Heart left ventricle (tissue), 16 donors: ENCODE results near the gene KCNJ12. TPM values are rescaled to one million over a fixed set of nuclear protein-coding genes. Genes with fewer than 3 reads are reported as not detected.

ENCODE experiments used
- ATAC-seq, 4 donors: fragments of 200-7000 bp; cut with Tn5 transposase; one replicate each; pipeline ENCODE4 v1.9.1; 2020 to 2022; ENCODE audit warnings: moderate library complexity in 4 of 4, mild to moderate bottlenecking in 3 of 4, moderate number of reproducible peaks in 1 of 4
- DNase-seq, 5 donors: peaks; one replicate each; pipeline ENCODE4 v3.0.0-alpha.2; 2020
- H3K27ac ChIP-seq, 12 donors: fragments of 200-600 bp; sonication (generic) in 4 of 12; one replicate each; pipeline versions ENCODE4 v1.5.0 to v1.8.0; 2016 to 2022; ENCODE audit warnings: mild to moderate bottlenecking in 2 of 12
- H3K27me3 ChIP-seq, 9 donors: fragments of 200-600 bp; sonication (generic) in 2 of 9; one replicate each; pipeline versions ENCODE4 v1.5.1 to v1.8.0; 2016 to 2022; ENCODE audit warnings: mild to moderate bottlenecking in 3 of 9
- H3K36me3 ChIP-seq, 9 donors: fragments of 200-600 bp; sonication (generic) in 2 of 9; one replicate each; pipeline versions ENCODE4 v1.5.0 to v1.8.0; 2018 to 2022; ENCODE audit warnings: mild to moderate bottlenecking in 2 of 9
- H3K4me1 ChIP-seq, 12 donors: fragments of 200-600 bp; sonication (generic) in 4 of 12; one replicate each; pipeline versions ENCODE4 v1.5.0 to v1.8.0; 2016 to 2022; ENCODE audit warnings: mild to moderate bottlenecking in 3 of 12
- H3K4me3 ChIP-seq, 12 donors: fragments of 200-600 bp; sonication (generic) in 4 of 12; one replicate each; pipeline versions ENCODE4 v1.5.0 to v1.8.0; 2017 to 2022; ENCODE audit warnings: mild to moderate bottlenecking in 9 of 12, moderate library complexity in 4 of 12
- H3K9me3 ChIP-seq, 12 donors: fragments of 200-600 bp; sonication (generic) in 4 of 12; one replicate each; pipeline versions ENCODE4 v1.5.0 to v1.8.0; 2016 to 2022; ENCODE audit warnings: mild to moderate bottlenecking in 1 of 12
- POLR2A ChIP-seq, 2 donors: fragments of 450-650 bp; IDR thresholded peaks; one replicate each; pipeline ENCODE4 v1.6.1; 2017; ENCODE audit warnings: antibody characterized with exemption in 2 of 2, mild to moderate bottlenecking in 2 of 2, moderate library complexity in 2 of 2
- WGBS, 4 donors: extraction: QIAGEN DNeasy Blood & Tissue Kit in 2 of 4; methylation state at CpG; one replicate each; pipeline versions ENCODE4 v1.1.5 to v1.1.7; 2013 to 2018; 5-methylcytosine and 5-hydroxymethylcytosine counted together
- intact Hi-C, 10 donors: fragments of 100-400 bp; cut with DNase I; formaldehyde crosslinking; loops; one replicate each; pipeline versions ENCODE4 v1.11.1 to v1.14.2; 2022
- polyA plus RNA-seq, 2 donors: library from polyadenylated mRNA; stranded (reverse); fragments of 200-250 nt; gene quantifications; one replicate each; pipeline ENCODE4 v1.2.3, GENCODE V29; 2013
- total RNA-seq, 9 donors: library from RNA; depleted of rRNA in 2 of 9; stranded (reverse); fragments of >200 nt in 2 of 9; fragmentation: NEBNext Ultra II Directional in 3 of 9; extraction: Animal tissue kit (Norgen Biotek cat#: 25700) in 3 of 9; gene quantifications; one replicate each; pipeline versions ENCODE4 v1.1.0 to v1.2.4, GENCODE V29; 2016 to 2023
- TF ChIP-seq, protein P1 (sequence below), 12 donors: fragments of 200-600 bp; sonication (generic) in 4 of 12; IDR thresholded peaks; one replicate each; pipeline versions ENCODE4 v1.5.0 to v1.8.0; 2018 to 2022; ENCODE audit warnings: antibody characterized with exemption in 12 of 12, mild to moderate bottlenecking in 5 of 12
- donor health status: ischemic (EF 13 %, LVEDD 7.1; RV severe dilation, severe dysfunction).
- donor health status: healthy with polysubstance abuse.
- donor health status: DM: no; HTN: yes; CAD: no.
- donor health status: DM: no; HTN: no; CAD: no.
- donor health status: ischemic (EF 25% LVEDD 6.9; RV normal size, moderate dysfunction).
- donor health status: ischemic (EF 25% LVEDD 5.7; RV mildly dilated, moderate dysfunction).
- donor health status: healthy.
- donor health status: DM: yes; HTN: yes; CAD: no.
- donor health status: ischemic (EF 35%, LVEDD 5.7; RV mildly dilated, moderate dysfunction).
- donor health status: nonischemic (EF 11% LVEDD 7.7; RV severe dilation, severe dysfunction).
- donor health status: DM: yes; HTN: yes; CAD: no.
- donor health status: PGD.
- donor health status: ischemic (EF 29% LVEDD 5.4; RV normal size, mild dysfunction).
- donor health status: nonischemic (EF 23%, LVEDD 6.1; RV moderate dilation, normal function).

KCNJ12 gene
- total and polyA plus RNA-seq, 11 donors = 6.6 to 24.2 (median 9.0) TPM

DNA sequence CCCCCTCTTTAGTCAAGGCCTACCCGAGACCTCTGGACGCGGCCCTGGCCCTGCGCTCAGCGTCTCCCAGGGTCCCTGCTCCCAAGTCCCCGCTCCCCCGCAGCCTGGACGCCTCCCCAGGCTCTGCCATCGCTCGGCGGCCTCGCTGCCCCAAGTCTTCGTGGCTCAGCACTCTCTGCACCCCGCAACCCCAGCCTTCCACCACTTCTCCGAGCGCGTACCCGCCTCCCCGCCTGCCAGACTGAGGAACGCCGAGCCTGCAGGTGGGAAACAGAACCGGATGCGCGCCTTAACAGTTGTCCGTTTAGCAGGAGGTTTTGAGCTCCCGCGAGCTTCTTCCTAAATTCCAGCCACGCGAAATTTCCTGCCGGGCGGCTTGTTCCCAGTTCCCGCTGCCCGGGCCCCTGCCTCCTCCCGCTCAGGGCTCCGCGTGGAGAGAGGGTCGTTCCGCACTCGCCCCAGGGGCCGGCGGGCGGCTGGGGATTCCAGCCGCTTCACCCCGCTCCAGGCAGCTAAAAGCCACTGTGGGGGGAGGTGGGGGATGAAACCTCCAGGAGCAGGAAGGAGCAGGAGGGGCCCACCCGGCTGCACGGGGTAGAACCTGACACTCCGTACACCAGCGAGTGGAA lies 87.7 kb downstream of the KCNJ12 start:
- DNase-seq (no peak), ATAC-seq (peak in 1 of 4 donors; percentile 7)
- Histone ChIP-seq H3K4me3 (peak overlapping the region in 8 of 12 donors; percentile 4 to 40 (median 18)), H3K36me3 (no peaks in the 10 kb centered on the region), H3K27me3 (peaks cover 0 to 10% (median 0%) of the 10 kb centered on the region in 9 donors), H3K9me3 (no peaks in the 10 kb centered on the region), H3K4me1 (peaks cover 0 to 12% (median 4%) of the 10 kb centered on the region in 12 donors), H3K27ac (no peak overlapping the region)
- TF ChIP-seq, protein P1, sequence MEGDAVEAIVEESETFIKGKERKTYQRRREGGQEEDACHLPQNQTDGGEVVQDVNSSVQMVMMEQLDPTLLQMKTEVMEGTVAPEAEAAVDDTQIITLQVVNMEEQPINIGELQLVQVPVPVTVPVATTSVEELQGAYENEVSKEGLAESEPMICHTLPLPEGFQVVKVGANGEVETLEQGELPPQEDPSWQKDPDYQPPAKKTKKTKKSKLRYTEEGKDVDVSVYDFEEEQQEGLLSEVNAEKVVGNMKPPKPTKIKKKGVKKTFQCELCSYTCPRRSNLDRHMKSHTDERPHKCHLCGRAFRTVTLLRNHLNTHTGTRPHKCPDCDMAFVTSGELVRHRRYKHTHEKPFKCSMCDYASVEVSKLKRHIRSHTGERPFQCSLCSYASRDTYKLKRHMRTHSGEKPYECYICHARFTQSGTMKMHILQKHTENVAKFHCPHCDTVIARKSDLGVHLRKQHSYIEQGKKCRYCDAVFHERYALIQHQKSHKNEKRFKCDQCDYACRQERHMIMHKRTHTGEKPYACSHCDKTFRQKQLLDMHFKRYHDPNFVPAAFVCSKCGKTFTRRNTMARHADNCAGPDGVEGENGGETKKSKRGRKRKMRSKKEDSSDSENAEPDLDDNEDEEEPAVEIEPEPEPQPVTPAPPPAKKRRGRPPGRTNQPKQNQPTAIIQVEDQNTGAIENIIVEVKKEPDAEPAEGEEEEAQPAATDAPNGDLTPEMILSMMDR (IDR thresholded peaks at IDR 0.05) = no peak
- TF ChIP-seq POLR2A (IDR thresholded peaks at IDR 0.05) = no peak
- WGBS, 4 donors = 27 to 43% (median 31%) methylated on average over 35 to 48 of the region's 48 CpGs
- intact Hi-C loops = no loop called here

DNA sequence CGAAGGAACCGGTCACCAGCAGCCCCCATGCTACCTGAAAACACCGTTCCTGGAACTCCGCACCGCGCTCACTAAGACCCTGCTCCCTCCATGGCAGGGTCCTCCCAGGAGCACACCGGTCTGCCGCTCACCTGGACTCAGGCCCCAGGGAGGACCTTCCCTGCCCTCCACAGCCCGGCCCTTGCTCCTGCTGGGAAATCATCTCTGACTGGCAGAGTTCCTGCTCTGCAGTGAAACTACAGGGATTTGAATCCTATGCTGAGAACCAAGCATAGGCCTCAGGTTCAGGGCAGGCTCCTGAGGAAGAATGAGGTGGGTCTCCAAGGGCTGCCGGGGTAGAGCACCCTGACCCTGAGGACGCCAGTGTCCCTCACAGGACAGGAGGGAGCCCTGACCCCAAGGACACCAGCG lies 88.5 kb downstream of the KCNJ12 start:
- peaks cover 0 to 10% (median 0%) of the 10 kb centered on the region in 9 donors for H3K27me3 ChIP-seq
- peaks cover 0 to 12% (median 4%) of the 10 kb centered on the region in 12 donors for H3K4me1 ChIP-seq
- WGBS, 4 donors = 76 to 84% (median 78%) methylated on average over 9 to 12 of the region's 12 CpGs
- H3K4me3 ChIP-seq = no peak overlapping the region
- no peak for DNase-seq
- intact Hi-C loops = no loop called here
- no peaks in the 10 kb centered on the region for H3K9me3 ChIP-seq
- no peaks in the 10 kb centered on the region for H3K36me3 ChIP-seq
- H3K27ac ChIP-seq = no peak overlapping the region
- peak in 1 of 4 donors; percentile 34 for ATAC-seq
- no peak for TF ChIP-seq POLR2A (IDR thresholded peaks at IDR 0.05)
- TF ChIP-seq, protein P1 (IDR thresholded peaks at IDR 0.05) = no peak

DNA sequence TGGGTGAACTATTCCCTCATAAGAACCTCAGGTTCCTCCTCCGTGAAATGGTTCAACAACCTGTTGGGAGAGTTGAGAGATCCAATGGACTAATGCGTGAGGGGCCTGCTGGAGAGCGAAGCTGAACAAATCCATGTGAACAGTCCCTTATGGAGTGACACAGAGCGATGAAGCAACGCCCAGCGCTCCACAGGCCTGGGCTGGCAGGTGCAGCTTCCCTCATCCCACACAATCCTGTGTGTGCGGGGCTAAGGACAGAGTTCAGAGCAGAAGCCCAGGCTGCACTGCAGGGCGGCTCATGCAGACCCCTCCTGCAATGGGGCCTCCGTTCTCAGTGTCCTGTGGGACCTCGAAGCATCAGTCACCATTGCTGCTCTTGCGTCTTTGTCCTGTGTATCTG lies 90.4 kb downstream of the KCNJ12 start:
- Histone ChIP-seq H3K36me3 (no peaks in the 10 kb centered on the region), H3K27ac (no peak overlapping the region), H3K9me3 (no peaks in the 10 kb centered on the region), H3K4me3 (no peak overlapping the region), H3K4me1 (peaks cover 0 to 12% (median 4%) of the 10 kb centered on the region in 12 donors), H3K27me3 (peaks cover 0 to 10% (median 0%) of the 10 kb centered on the region in 9 donors)
- DNase-seq (no peak), ATAC-seq (no peak)
- 85 to 91% (median 90%) methylated on average over 11 of the region's 11 CpGs for WGBS, 4 donors
- no peak for TF ChIP-seq POLR2A (IDR thresholded peaks at IDR 0.05)
- TF ChIP-seq, protein P1 (IDR thresholded peaks at IDR 0.05) = no peak
- intact Hi-C loops = no loop called here

DNA sequence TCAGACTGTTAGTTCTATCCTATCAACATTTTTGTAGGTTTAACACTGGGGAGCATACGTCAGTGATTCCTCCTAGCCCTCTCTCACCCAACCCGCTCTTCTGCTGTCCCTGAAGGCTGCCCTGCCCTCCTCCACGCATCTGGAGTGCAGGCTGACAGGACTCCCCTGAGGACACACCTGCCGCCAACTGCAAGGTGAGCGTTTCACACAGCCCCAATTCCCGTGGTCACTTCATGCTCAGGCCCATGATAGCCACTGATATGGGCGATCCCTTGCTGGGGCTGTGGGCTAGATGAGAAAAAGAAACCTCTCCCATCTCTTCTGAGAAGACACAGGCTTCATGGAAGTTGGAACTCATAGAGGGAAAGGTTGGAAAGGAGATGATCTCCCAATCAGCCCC lies 91.0 kb downstream of the KCNJ12 start:
- H3K4me3 ChIP-seq = no peak overlapping the region
- DNase-seq (no peak), ATAC-seq (no peak)
- TF ChIP-seq, protein P1 (IDR thresholded peaks at IDR 0.05) = no peak
- no peak for TF ChIP-seq POLR2A (IDR thresholded peaks at IDR 0.05)
- H3K9me3 ChIP-seq = no peaks in the 10 kb centered on the region
- H3K36me3 ChIP-seq = no peaks in the 10 kb centered on the region
- intact Hi-C loops = no loop called here
- WGBS, 4 donors = 80 to 86% (median 84%) methylated on average over 7 of the region's 7 CpGs
- peaks cover 0 to 10% (median 0%) of the 10 kb centered on the region in 9 donors for H3K27me3 ChIP-seq
- no peak overlapping the region for H3K27ac ChIP-seq
- peaks cover 0 to 12% (median 4%) of the 10 kb centered on the region in 12 donors for H3K4me1 ChIP-seq
